Superior temporal gyrus (tissue), 1 donor: ENCODE measurements around the gene MTAP.

Experiments used
- DNase-seq: peaks from one replicate; pipeline ENCODE4 v3.0.0-alpha.2; 2016; ENCODE audit errors: extremely low spot score

The MTAP gene

DNA sequence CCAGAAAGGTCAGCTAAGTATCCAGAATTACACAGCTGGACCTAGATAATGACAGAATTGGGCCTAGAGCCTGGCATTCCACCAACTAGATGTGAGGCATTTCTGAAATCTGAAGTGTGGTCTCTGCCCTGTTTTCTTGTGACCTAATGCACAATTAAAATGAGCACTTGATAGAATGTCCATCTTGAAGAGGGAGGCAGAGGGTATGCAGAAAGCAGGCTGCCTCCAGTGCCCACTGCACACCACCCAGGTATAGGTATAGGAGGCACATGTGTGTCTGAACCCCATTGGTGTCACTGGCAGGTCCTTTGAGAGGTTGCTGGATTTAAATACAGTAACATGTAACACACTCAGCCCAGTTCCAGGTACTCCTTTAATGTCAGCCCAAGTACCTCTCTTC lies 2.4 kb downstream of the MTAP start:
- DNase-seq, result no peak

GRCh38 chr9:21806644-21807043 lies 4.2 kb downstream of the MTAP start:
- no peak for DNase-seq

DNA sequence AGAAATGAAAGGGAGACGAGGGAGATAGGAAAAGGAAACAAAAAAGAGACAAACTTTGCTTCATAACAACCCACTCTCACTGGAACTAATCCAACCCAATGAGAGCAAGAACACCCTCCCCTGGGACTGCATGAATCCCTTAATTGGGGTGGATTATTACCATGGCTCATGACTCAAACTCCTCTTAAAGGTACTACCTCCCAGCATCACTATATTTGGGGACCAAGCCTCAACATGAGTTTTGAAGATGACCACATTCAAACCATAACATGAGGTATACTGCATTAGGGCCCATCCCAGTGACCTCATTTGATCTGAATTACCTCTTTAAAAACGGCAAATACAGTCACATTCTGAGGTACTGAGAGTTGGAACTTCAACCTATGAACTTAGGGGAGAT lies 8.0 kb downstream of the MTAP start:
- no peak for DNase-seq

DNA sequence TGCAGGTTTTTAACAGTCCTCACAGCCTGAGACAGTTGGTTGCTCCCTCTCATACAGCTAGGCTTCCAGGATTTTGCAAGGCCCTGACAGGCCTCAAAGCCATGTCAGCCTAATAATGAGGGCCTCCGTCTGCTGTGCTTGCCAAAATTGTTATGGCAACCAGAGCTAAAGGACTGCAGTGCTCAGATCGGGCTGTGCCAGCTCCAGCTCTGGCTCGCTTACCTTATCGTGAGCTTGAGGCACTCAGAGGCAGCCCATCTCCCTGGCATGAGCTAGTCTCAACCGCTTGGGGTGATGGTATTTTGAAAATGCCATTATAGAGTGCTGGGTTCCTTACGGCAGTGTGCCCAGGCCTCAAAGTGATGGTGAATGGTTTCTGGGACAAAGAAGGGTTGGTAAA lies 8.4 kb downstream of the MTAP start:
- DNase-seq, result no peak

DNA sequence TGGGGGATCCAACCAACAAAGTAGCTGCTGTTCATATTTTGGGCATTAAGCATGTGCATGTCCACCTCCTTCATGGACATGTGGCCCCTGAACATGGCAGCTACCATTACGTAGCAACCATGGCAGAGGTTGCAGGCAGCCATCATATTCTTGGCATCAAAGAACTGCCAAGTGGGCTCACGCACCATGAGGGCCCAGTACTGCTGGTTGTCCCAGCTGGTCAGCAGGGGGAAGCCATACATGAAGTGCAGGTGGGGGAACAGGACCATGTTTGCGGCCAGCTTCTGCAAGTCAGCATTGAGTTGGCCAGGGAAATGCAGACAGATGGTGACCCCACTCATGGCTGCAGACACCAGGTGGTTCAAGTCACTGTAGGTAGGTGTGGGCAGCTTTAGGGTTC lies 9.5 kb downstream of the MTAP start:
- DNase-seq, result no peak

DNA sequence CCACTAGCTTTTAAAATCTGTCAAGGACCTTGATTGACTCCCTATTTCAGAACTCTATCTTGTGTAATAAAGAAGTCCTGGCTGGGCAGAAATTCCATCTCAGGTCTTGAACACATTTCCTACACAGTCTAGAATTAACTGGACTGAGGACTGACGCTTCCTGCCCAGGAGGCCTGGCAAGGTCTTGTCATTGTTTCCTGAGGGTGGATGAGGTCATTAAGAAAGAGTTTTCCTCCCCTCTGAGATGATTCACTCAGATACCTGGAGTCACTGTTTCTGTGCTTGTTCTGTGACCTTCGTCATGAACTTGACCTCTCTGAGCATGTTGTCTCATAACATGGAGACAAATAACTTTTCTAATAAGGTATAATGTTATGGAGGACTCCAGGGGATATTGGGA lies 10.0 kb downstream of the MTAP start:
- DNase-seq, result no peak

DNA sequence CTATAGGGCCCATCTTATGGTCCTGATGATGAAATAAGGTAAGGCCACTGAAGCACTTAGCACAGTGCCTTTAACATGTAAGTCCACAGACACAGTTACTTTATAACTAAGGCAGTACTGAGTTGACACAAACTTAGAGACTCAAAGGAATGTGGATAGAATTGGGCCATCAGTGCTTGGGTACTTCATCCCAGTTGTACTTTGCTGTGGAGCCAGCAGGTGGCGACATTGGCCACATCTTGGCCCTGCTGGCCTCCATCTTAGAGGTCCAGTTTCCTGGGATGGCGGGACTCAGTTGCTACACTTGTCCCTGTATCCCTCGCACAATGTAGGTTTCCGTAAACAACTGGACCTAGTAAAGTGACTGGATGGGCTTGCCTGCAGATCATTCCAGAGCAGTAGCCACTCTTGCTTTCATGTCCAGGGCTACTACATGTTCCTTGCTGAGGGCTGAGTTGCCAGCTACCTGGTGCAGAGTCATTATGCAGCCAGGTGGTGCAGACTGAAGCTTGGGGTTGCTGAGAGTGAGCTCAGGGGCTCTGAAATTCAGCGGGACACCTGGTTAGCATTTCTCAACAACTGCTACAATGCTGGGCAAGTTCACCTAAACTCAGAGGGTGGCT lies 10.6 kb downstream of the MTAP start:
- DNase-seq, result peak; percentile 90

- DNase-seq, result peak; percentile 96
These were observed 11.4 kb downstream of the MTAP start for GRCh38 chr9:21813575-21814473.

DNA sequence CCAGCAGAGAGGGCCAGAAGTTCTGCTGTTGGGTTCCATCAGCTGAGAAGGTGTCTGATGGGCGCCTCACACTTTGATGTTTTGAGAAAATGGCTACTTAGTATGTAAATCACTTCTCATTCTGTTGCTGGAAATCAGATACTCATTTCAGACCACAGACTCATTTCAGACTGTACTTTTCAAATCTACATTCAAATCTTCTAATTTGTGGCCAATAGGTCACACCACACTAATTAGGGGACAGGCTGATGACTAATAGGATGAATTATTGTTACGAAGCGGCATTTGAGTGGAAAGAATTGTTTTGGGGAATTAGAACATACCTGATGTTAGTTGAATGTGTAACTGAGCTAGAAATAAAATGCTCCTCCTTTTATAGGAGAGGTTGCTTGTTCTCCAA lies 13.2 kb downstream of the MTAP start:
- no peak for DNase-seq

- DNase-seq, result no peak
These were observed 14.7 kb downstream of the MTAP start for GRCh38 chr9:21817176-21817575.

DNA sequence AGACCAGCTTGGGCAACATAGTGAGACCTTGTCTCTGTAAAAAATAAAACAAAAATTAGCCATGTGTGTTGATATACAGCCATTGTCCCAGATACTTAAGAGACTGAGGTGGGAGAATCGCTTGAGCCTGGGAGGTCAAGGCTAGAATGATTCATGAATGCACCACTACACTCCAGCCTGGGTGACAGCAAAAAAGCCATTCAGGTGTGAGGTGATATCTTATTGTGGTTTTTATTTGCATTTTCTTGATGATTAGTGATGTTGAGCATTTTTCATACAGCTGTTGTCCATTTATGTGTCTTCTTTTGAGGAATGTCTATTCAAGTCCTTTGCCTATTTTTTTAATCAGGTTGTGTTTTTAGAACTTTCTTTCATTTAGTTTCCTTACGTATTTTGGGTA lies 23.2 kb downstream of the MTAP start:
- DNase-seq, result no peak

GRCh38 chr9:21828853-21829410 lies 26.5 kb downstream of the MTAP start:
- DNase-seq, result no peak

- no peak for DNase-seq
These were observed 28.2 kb downstream of the MTAP start for GRCh38 chr9:21830589-21830988.

- DNase-seq, result no peak
These were observed 29.5 kb downstream of the MTAP start for GRCh38 chr9:21831841-21832509.

DNA sequence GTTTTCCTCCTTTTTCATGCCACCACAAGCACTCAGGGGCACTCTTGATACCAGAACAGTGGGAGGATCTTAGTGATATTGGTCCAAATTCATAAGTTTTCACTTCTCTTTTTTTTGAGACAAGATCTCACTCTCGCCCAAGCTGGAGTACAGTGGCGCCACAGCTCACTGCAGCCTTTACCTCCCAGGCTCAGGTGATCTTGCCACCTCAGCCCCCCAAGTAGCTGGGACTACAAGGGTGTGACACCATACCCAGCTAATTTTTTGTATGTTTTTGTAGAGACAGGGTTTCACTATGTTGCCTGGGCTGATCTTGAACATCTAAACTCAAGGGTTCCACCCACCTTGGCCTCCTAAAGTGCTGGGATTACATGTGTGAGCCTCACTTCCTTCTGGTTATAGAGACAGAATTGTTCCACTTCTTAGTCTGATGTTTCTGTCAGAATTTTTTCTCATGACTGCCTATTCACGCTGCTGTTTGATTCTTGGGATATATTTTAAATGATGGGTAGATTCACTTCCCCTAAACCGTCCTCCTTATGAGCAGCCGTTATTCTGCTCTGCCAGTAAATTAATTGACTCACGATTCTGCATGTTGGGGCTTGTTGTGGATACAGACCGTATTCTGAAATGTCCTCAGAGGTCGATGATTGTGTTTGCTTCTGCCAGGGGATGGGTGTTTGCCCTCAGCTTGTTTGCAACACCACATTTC lies 30.8 kb downstream of the MTAP start:
- no peak for DNase-seq

DNA sequence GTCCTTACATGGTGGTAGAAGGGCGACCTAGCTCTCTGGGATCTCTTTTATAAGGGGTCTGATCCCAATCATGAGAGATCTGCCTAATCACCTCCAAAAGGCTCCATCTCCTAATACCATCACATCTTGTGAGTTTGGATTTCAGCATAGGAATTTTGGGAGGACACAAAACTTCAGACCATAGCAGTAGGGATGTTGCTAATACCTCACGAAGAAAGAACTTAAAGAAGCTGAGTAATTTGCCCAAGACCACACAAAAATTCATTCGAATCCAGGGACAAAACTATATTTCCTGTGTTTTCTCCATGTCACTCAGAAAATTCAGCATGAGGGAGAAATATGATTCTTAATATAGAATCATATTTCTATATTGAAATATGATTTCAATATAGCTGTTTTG lies 32.7 kb downstream of the MTAP start:
- no peak for DNase-seq

DNA sequence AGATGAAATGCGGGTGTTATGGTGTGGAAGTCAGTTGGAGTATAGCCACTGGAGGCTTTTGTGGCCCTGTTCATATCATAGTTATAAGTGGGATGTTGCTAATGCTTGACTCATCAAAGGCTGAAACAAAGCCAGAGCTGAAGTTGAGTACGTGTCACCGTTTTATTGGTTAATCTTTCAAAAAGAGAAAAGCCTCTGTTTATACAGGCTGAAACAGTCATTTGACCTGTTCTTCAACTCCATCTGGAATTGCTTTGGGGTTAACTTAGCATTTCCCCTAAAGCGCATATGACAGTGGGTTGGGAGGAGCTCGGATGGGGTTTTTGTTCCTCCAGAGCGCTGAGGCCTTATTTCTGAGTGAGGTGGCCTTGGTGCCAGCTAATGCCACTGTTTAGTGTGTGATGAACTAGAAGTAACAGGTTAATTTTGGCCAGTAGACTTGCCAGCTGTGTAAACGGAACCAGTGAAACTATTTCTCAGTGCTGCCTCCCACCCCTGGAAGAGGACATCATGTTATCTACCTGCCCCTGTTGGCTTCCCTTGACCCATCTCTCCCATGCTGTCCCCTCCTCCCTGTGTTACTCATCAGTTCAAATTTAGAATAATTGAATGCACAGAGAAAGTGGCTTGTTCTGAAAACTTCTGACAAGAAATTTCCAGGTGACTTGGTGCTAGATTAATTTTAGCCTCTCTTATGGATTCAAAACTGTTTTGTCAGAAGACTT lies 34.2 kb downstream of the MTAP start:
- DNase-seq, result no peak

DNA sequence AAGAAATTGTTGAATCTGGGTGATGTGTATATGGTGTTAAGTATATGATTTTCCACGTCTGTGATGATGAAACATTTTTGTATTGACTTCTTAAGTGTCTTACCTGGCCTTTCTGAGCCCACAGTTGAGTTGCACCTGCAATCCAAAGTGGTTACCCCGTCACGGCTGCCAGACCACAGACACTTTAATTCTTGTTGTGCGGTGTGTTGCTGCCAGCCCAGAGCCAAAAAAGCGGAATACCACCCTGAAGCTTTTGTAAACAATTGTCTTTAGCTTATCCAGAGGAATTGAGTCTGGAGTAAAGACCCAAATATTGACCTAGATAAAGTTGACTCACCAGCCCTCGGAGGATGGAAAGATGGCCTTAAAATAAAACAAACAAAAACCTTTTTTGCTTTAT lies 35.1 kb downstream of the MTAP start:
- no peak for DNase-seq

- no peak for DNase-seq
These were observed 38.2 kb downstream of the MTAP start for GRCh38 chr9:21840647-21841046.

- DNase-seq, result no peak
These were observed 38.7 kb downstream of the MTAP start for GRCh38 chr9:21841133-21841532.

GRCh38 chr9:21848615-21849014 lies 46.2 kb downstream of the MTAP start:
- DNase-seq, result no peak
